ENCODE data around the gene UBAC1.

The UBAC1 gene

GRCh38 chr9:135961277-135961715 is at the start of gene UBAC1:
Gene UBAC1, minus strand, starts transcription at chr9:135961373. Its CDS starts 211 bp downstream, at chr9:135961162.
- peak; percentile 95 for ATAC-seq
- Mint-ChIP-seq H3K4me3 (peak within 1 kb of the TSS; percentile 94), H3K27me3 (peaks cover 30% of the 10 kb centered on the region), H3K27ac (peak within 1 kb of the TSS; percentile 81), H3K36me3 (no peaks in the 10 kb centered on the region), H3K4me1 (peaks cover 52% of the 10 kb centered on the region), H3K9me3 (no peaks in the 10 kb centered on the region)

GRCh38 chr9:136010615-136011361 is 49.6 kb upstream of the UBAC1 start:
- Mint-ChIP-seq H3K9me3 (no peaks in the 10 kb centered on the region), H3K4me3 (no peak overlapping the region), H3K36me3 (no peaks in the 10 kb centered on the region), H3K27me3 (peaks cover 34% of the 10 kb centered on the region), H3K27ac (no peak overlapping the region), H3K4me1 (no peaks in the 10 kb centered on the region)
- ATAC-seq = peak; percentile 18

- H3K4me1 Mint-ChIP-seq = no peaks in the 10 kb centered on the region
- peak; percentile 25 for ATAC-seq
- H3K36me3 Mint-ChIP-seq = no peaks in the 10 kb centered on the region
These were observed 49.0 kb upstream of the UBAC1 start for GRCh38 chr9:136010176-136010575.

GRCh38 chr9:136009516-136009915 is 48.3 kb upstream of the UBAC1 start:
- no peaks in the 10 kb centered on the region for H3K36me3 Mint-ChIP-seq
- H3K4me3 Mint-ChIP-seq = no peak overlapping the region
- H3K9me3 Mint-ChIP-seq = no peaks in the 10 kb centered on the region

More at GRCh38 chr9:136010176-136010575, 49.0 kb upstream of the UBAC1 start:
- no peak overlapping the region for H3K27ac Mint-ChIP-seq
- H3K4me3 Mint-ChIP-seq = no peak overlapping the region
- H3K27me3 Mint-ChIP-seq = peaks cover 28% of the 10 kb centered on the region
- H3K9me3 Mint-ChIP-seq = no peaks in the 10 kb centered on the region

GRCh38 chr9:136008693-136008997 is 47.5 kb upstream of the UBAC1 start:
- Mint-ChIP-seq H3K27me3 (peaks cover 23% of the 10 kb centered on the region), H3K9me3 (no peaks in the 10 kb centered on the region), H3K27ac (no peak overlapping the region), H3K4me3 (no peak overlapping the region), H3K4me1 (peaks cover 5% of the 10 kb centered on the region), H3K36me3 (no peaks in the 10 kb centered on the region)
- ATAC-seq = no peak

More at GRCh38 chr9:136009516-136009915, 48.3 kb upstream of the UBAC1 start:
- peaks cover 22% of the 10 kb centered on the region for H3K27me3 Mint-ChIP-seq
- H3K4me1 Mint-ChIP-seq = no peaks in the 10 kb centered on the region
- H3K27ac Mint-ChIP-seq = no peak overlapping the region
- no peak for ATAC-seq

- H3K36me3 Mint-ChIP-seq = no peaks in the 10 kb centered on the region
- H3K4me3 Mint-ChIP-seq = no peak overlapping the region
- no peak overlapping the region for H3K27ac Mint-ChIP-seq
- no peak for ATAC-seq
- no peaks in the 10 kb centered on the region for H3K9me3 Mint-ChIP-seq
- H3K27me3 Mint-ChIP-seq = peaks cover 27% of the 10 kb centered on the region
- H3K4me1 Mint-ChIP-seq = peaks cover 7% of the 10 kb centered on the region
These were observed 46.9 kb upstream of the UBAC1 start for GRCh38 chr9:136007934-136008692.

GRCh38 chr9:136007276-136007933 is 46.2 kb upstream of the UBAC1 start:
- no peaks in the 10 kb centered on the region for H3K36me3 Mint-ChIP-seq

GRCh38 chr9:136006169-136006568 is 45.0 kb upstream of the UBAC1 start:
- peaks cover 45% of the 10 kb centered on the region for H3K27me3 Mint-ChIP-seq
- no peaks in the 10 kb centered on the region for H3K36me3 Mint-ChIP-seq
- no peak overlapping the region for H3K27ac Mint-ChIP-seq
- ATAC-seq = no peak
- H3K4me3 Mint-ChIP-seq = no peak overlapping the region
- H3K4me1 Mint-ChIP-seq = peaks cover 7% of the 10 kb centered on the region
- H3K9me3 Mint-ChIP-seq = no peaks in the 10 kb centered on the region

More at GRCh38 chr9:136007276-136007933, 46.2 kb upstream of the UBAC1 start:
- Mint-ChIP-seq H3K4me3 (no peak overlapping the region), H3K9me3 (no peaks in the 10 kb centered on the region), H3K27me3 (peaks cover 34% of the 10 kb centered on the region), H3K27ac (no peak overlapping the region), H3K4me1 (peaks cover 7% of the 10 kb centered on the region)
- ATAC-seq = no peak

GRCh38 chr9:136004712-136005111 is 43.5 kb upstream of the UBAC1 start:
- no peaks in the 10 kb centered on the region for H3K36me3 Mint-ChIP-seq
- no peak for ATAC-seq
- peaks cover 7% of the 10 kb centered on the region for H3K4me1 Mint-ChIP-seq
- H3K27ac Mint-ChIP-seq = no peak overlapping the region
- no peaks in the 10 kb centered on the region for H3K9me3 Mint-ChIP-seq
- H3K4me3 Mint-ChIP-seq = no peak overlapping the region
- H3K27me3 Mint-ChIP-seq = peaks cover 33% of the 10 kb centered on the region

GRCh38 chr9:136004219-136004618 is 43.0 kb upstream of the UBAC1 start:
- Mint-ChIP-seq H3K27me3 (peaks cover 29% of the 10 kb centered on the region), H3K4me3 (no peak overlapping the region), H3K4me1 (peaks cover 7% of the 10 kb centered on the region), H3K9me3 (no peaks in the 10 kb centered on the region), H3K27ac (no peak overlapping the region), H3K36me3 (no peaks in the 10 kb centered on the region)
- no peak for ATAC-seq

GRCh38 chr9:136003411-136004218 is 42.4 kb upstream of the UBAC1 start:
- H3K9me3 Mint-ChIP-seq = no peaks in the 10 kb centered on the region
- H3K36me3 Mint-ChIP-seq = no peaks in the 10 kb centered on the region
- H3K27me3 Mint-ChIP-seq = peaks cover 29% of the 10 kb centered on the region
- peaks cover 7% of the 10 kb centered on the region for H3K4me1 Mint-ChIP-seq
- no peak overlapping the region for H3K27ac Mint-ChIP-seq
- H3K4me3 Mint-ChIP-seq = no peak overlapping the region
- ATAC-seq = peak; percentile 18

GRCh38 chr9:136002881-136003280 is 41.7 kb upstream of the UBAC1 start:
- no peak for ATAC-seq
- H3K4me3 Mint-ChIP-seq = no peak overlapping the region
- peaks cover 7% of the 10 kb centered on the region for H3K4me1 Mint-ChIP-seq
- no peaks in the 10 kb centered on the region for H3K36me3 Mint-ChIP-seq
- no peaks in the 10 kb centered on the region for H3K9me3 Mint-ChIP-seq
- H3K27ac Mint-ChIP-seq = no peak overlapping the region
- peaks cover 29% of the 10 kb centered on the region for H3K27me3 Mint-ChIP-seq

GRCh38 chr9:136002215-136002614 is 41.0 kb upstream of the UBAC1 start:
- Mint-ChIP-seq H3K27me3 (peaks cover 29% of the 10 kb centered on the region), H3K4me1 (peaks cover 7% of the 10 kb centered on the region), H3K9me3 (no peaks in the 10 kb centered on the region), H3K27ac (no peak overlapping the region), H3K36me3 (no peaks in the 10 kb centered on the region), H3K4me3 (no peak overlapping the region)
- no peak for ATAC-seq

- ATAC-seq = no peak
- peaks cover 29% of the 10 kb centered on the region for H3K27me3 Mint-ChIP-seq
- H3K4me3 Mint-ChIP-seq = no peak overlapping the region
- no peak overlapping the region for H3K27ac Mint-ChIP-seq
- H3K9me3 Mint-ChIP-seq = no peaks in the 10 kb centered on the region
- H3K4me1 Mint-ChIP-seq = peaks cover 7% of the 10 kb centered on the region
- no peaks in the 10 kb centered on the region for H3K36me3 Mint-ChIP-seq
These were observed 40.1 kb upstream of the UBAC1 start for GRCh38 chr9:136001231-136001630.

All from stimulated activated memory B cell treated with anti-CD40 and anti-IgM and Interleukin-4, amounts not matched to agents 10 μg/mL and 1 μg/mL and 100 μg/mL, for 72 hours (primary cell).